ENCODE measurements around the gene TRIM14. TPM values are rescaled to one million over a fixed set of nuclear protein-coding genes. Genes with fewer than 3 reads are reported as not detected.

Gene TRIM14
- total and polyA plus RNA-seq, 2 of the 13 experiments (the other 11 are each of a cell fraction or from before 2014, with no cell fraction given): 9.2 to 13.0 TPM

GRCh38 chr9:98142182-98142907, 23.3 kb upstream of the TRIM14 start (continued):
- TF ChIP-seq PATZ1 (CRISPR knock-in tag; IDR thresholded peaks at IDR 0.05) (peak; percentile 39; the same call in 1 of the 2 replicates), SRSF9 (IDR thresholded peaks at IDR 0.05; ENCODE audit: borderline replicate concordance, insufficient read depth, low read depth, low read length, poor library complexity, severe bottlenecking) (no peak), ZBTB38 (CRISPR knock-in tag; IDR thresholded peaks at IDR 0.05) (no peak), RORA (CRISPR knock-in tag; IDR thresholded peaks at IDR 0.05) (no peak), ZGPAT (CRISPR knock-in tag; IDR thresholded peaks at IDR 0.05) (peak; percentile 21; the same call in 1 of the 2 replicates), ZNF879 (CRISPR knock-in tag; IDR thresholded peaks at IDR 0.05) (no peak), ZNF782 (CRISPR knock-in tag; IDR thresholded peaks at IDR 0.05; ENCODE audit: borderline replicate concordance) (no peak), HNF4G (IDR thresholded peaks at IDR 0.05; ENCODE audit: borderline replicate concordance, low read depth, low read length) (peak; percentile 79), HNF4G (CRISPR knock-in tag; IDR thresholded peaks at IDR 0.05; ENCODE audit: borderline replicate concordance, low read depth) (no peak), ZSCAN25 (CRISPR knock-in tag; IDR thresholded peaks at IDR 0.05) (peak; percentile 60; the same call in 1 of the 2 replicates), TBP (CRISPR knock-in tag; IDR thresholded peaks at IDR 0.05) (no peak), SMAD3 (CRISPR knock-in tag; IDR thresholded peaks at IDR 0.05) (0 out of 2 replicates have a peak, but pooled peaks have one; percentile 15), TERF1 (CRISPR knock-in tag; IDR thresholded peaks at IDR 0.05) (no peak), CSRNP1 (CRISPR knock-in tag; IDR thresholded peaks at IDR 0.05) (no peak), CCAR2 (optimal IDR thresholded peaks at IDR 0.05; ENCODE audit: low read depth, low read length) (no peak), ARNTL (CRISPR knock-in tag; IDR thresholded peaks at IDR 0.05) (no peak), ZNF891 (CRISPR knock-in tag; IDR thresholded peaks at IDR 0.05) (no peak), ATF4 (CRISPR knock-in tag; IDR thresholded peaks at IDR 0.05) (no peak), ZNF205 (CRISPR knock-in tag; IDR thresholded peaks at IDR 0.05) (0 out of 2 replicates have a peak, but pooled peaks have one; percentile 29), SETDB1 (CRISPR knock-in tag; IDR thresholded peaks at IDR 0.05; ENCODE audit: borderline replicate concordance) (no peak)

Measured in HepG2 (cell line).